Right kidney (tissue), 1 donor: ENCODE measurements around the gene EPS8L1.

Experiments used
- DNase-seq: peaks from one replicate; pipeline ENCODE4 v3.0.0-alpha.2; 2016

EPS8L1 gene

DNA sequence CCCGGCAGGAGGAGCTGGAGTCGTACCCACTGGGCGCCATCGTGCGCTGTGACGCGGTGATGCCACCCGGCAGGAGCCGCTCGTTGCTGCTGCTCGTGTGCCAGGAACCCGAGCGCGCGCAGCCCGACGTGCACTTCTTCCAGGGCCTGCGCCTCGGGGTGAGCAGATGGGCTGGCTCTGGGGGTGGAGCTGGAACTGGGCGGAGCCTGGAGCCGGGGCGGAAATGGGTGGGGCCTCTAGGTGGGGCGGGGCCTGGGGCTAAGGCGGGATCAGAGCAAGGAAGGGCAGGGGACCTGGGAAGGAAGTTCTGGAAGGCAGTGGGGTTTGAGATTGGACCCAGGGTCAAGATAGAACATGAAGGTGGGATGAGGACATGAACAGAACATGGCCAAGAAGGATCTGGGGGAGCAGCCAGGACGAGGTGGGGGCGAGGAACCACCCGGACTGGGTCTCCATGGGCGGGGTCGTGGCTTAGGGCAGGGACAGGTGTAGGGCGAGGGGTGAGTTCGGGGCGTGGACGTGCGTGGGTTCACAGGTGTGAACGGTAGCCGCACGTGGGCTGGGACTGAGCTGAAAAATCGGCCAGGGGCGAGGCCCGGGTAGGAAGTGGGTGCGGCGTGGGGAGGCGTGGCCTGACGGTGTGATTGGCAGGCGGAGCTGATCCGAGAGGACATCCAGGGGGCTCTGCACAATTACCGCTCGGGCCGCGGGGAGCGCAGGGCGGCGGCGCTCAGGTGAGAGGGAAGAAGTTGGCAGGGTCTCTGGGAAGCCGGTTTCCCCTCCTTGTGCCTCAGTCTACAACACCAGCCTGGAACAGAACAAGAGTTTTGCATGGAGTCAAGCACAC, 4.7 kb downstream of the EPS8L1 start:
- DNase-seq, result peak; percentile 34

DNA sequence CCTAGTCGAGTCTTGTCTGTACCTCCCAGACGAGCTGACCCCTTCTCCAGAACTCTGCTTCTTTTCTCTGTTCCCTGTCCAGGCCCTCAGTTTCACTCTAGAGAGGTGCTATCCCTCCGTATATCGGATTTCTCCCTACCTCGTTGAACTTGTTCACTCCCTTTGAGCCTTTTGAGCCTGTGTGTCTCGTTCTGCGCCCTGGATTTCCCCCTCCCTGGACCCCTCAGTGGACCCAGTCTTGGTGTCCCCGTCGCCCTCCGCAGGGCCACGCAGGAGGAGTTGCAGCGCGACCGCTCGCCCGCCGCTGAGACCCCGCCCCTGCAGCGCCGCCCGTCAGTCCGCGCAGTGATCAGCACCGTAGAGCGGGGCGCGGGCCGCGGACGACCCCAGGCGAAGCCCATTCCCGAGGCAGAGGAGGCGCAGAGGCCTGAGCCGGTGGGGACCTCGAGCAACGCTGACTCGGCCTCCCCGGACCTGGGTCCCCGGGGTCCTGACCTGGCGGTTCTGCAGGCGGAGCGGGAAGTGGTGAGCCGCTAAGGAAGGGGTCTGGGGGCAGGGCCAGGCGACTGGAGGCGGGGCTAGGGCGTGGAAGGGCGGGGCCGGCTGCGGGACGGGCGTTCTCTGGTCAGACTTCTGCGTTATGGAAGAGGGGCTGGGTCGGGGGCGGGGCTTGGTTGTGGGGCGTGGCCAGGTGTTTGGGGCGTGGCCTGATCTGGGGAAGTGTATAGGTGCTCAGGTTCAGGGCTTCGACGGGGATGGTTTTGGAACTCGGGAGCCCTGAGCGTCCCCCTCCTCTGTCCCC, 5.5 kb downstream of the EPS8L1 start:
- peak; percentile 81 for DNase-seq

DNA sequence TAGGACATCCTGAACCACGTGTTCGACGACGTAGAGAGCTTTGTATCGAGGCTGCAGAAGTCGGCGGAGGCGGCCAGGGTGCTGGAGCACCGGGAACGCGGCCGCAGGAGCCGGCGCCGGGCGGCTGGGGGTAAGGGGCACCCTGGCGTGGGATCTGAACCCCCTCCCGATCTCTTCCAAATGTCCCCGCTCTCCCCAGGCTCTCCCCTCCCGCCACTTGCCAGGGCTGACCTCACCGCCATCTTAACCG, 6.0 kb downstream of the EPS8L1 start:
- peak; percentile 47 for DNase-seq

- peak; percentile 38 for DNase-seq
Measured at GRCh38 chr19:55082020-55082851, 6.6 kb downstream of the EPS8L1 start.

GRCh38 chr19:55083004-55083850, 7.6 kb downstream of the EPS8L1 start:
- no peak for DNase-seq

GRCh38 chr19:55084416-55084815, 8.7 kb downstream of the EPS8L1 start:
- no peak for DNase-seq

GRCh38 chr19:55085923-55086715, 10.4 kb downstream of the EPS8L1 start:
- no peak for DNase-seq

- peak; percentile 84 for DNase-seq
Measured at GRCh38 chr19:55086730-55087541, 11.3 kb downstream of the EPS8L1 start.

GRCh38 chr19:55087542-55087901, 11.9 kb downstream of the EPS8L1 start:
- no peak for DNase-seq

DNA sequence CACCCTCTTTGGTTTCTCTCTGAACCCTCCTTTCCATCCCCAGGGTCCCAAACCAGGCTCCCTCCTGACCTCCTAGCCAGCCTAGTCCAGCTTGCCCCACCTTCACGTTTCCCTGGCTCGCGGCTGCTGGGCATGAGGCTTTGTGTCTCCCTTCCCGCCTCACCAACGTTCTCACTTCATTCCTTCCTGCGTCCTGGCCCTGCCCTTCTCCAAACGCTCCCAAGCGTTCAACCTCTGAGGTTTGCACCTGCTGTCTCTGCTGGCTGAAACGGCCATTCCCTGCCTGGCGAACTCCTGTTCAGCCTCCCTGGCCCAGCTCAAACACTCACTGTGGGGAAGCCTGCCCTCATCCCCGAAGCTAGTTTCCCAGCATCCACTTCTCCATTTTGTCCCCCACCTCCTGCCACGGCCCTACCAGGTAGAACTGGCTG, 12.4 kb downstream of the EPS8L1 start:
- DNase-seq, result no peak

DNA sequence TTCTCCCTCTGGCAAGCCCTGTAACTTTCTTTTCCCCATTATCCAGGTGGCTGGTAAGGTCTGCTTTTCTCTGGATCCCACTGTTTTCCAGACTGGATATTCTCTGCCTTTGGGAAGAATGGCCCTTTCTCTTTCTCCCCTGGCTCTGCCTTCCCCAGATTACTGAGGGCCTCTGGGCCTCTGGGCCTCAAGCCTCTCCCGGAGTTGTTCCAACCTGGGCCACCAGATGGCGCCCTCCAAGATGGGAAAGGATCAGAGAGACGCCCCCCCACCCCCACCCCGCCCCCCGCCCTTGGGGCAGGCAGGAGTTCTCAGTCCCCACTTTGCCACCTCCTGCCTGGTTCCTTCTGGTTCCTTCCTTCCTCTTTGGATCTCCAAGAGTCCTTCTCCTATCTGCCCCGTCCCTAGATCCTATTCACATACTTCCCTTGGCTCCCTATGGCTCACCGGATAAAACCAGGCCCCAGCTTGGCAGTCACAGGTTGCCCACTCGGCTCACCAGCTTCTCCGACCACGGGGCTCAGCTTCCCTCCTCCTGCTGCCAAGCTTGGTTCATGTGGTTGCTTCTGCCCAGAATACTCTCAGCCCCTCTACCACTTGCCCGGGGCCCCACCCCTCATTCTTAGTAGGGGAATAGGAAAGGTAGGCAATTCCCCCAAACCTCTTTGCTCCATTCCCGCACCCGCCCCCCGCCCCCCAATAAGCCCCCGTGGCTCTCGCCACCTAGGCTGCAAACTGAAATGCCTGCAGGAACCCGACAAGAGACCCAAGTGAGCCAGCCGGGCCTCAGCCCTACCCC, 13.1 kb downstream of the EPS8L1 start:
- DNase-seq, result peak; percentile 58

DNA sequence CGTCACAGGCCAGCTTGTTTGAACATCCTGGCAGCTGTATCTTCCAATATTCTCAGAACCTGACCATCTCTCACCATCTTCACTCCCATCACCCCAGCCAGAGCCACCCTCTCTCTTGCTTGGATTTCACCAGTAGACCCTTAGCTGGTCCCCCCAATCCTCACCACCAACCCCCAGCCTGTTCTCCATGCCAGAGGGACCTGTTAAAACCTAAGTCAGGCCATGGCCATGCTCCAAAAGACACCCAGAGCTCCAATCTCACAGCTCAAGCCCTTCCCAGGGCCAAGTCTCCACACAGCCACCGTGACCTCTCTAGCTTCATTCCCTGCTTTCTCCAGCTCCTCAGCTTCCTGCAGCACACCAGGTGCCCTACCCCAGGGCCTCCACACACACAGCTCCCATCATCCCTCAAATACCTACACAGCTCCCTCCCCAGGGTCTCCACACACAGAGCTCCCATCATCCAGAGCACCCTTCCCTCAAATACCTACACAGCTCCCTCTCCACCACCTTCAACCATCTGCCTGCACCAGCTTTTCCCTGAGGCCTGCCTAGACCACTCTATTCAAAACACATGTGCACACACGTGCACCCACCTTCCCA, 13.8 kb downstream of the EPS8L1 start:
- no peak for DNase-seq

- no peak for DNase-seq
Measured at GRCh38 chr19:55090564-55090963, 14.9 kb downstream of the EPS8L1 start.

- DNase-seq, result no peak
Measured at GRCh38 chr19:55091126-55091910, 15.6 kb downstream of the EPS8L1 start.

DNA sequence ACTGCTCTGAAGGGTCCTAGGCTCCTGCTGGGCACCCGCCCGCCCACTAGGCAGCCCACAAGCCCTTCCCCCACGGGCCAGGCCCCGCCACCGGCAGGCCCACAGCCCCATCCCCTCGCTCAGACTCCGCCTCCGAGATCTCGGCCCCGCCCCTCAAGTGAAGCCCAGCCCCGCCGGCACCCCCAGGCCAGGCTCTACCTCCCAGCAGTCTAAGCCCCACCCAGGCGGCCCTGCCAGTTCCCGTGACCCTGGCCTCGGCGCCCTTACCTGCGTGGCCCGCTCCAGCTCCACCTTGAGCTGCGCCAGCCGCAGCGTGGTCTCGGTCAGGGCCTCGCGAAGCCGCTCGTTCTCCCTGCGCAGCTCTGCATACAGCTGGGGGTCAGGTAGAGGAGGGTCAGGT, 16.3 kb downstream of the EPS8L1 start:
- no peak for DNase-seq

DNA sequence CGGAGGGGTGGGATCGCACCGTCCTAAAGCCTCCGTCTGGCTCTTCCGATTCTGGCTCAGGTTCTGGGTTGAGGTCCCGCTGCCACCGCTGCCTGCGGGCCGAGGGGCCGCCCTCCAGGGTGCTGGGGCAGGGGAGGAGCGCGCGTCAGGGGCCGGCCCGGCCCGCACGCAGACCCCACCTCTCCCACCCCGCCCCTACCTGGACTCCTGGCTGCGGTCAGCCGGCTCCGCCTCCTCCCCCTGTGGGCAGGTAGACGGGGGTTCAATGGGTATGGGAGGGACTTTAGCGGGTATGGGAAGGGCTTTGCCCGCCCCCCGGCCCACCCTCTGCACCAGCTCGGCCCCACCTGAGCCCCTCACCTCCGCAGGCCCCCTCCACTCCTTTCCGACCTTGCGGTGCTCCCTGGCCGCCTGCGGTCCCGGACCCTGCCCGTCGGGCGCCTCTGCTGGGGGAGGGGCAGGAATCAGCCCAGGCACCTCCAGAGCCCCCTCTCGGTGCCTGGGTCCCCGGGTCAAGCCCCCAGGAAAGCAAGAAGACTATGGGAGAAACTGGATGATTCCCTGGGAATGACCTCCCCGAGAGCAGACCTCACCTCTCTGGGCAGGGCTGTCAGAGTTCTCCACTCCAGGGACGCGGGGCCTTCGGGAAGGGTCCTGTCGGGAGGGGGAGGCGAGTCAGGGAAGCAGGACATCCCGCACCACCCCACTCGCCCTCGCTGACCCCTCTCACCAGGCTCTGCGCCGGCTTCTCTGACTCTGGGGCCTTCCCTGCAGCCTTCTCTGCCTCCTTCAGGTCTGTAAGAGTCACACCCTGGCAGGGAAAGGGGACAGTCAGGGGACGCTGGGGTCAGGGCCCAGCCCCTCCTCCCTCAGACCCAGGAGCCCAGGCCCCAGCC, 17.0 kb downstream of the EPS8L1 start:
- no peak for DNase-seq
